PC-9 (cell line): ENCODE data around the gene TOX4. TPM values are rescaled to one million over a fixed set of nuclear protein-coding genes. Genes with fewer than 3 reads are reported as not detected.

Experiments
- BruUV-seq: library from RNA; stranded (reverse); fragments of 400-500 nt; replicated peaks from 2 replicates; lab custom pipeline; 2021; lab: Mats Ljungman, UMichigan
- CTCF ChIA-PET: fragments of 300-600 bp; sonication (Branson Sonifier 250); formaldehyde crosslinking; loops from one replicate; lab custom pipeline; 2022; ENCODE audit warnings: antibody characterized with exemption; lab: Charles Lee
- POLR2A ChIA-PET: fragments of 300-600 bp; sonication (Branson Sonifier 250); formaldehyde crosslinking; loops from one replicate; lab custom pipeline; 2022; ENCODE audit warnings: antibody characterized with exemption; ENCODE audit not compliant: unreplicated experiment; lab: Charles Lee
- DNase-seq, 2 experiments: peaks; one replicate each; pipeline versions ENCODE4 v3.0.0 to v3.0.0-alpha.2; 2015 to 2022; ENCODE audit warnings: mixed read lengths in 1 of 2
- H2AFZ ChIP-seq: fragments of 200-600 bp; sonication (generic); 2 replicates; pipeline ENCODE4 v1.8.1; 2017; ENCODE audit warnings: antibody characterized with exemption
- H3F3A ChIP-seq: fragments of 200-600 bp; sonication (generic); 2 replicates; pipeline ENCODE4 v1.8.1; 2017; ENCODE audit warnings: antibody characterized with exemption, mild to moderate bottlenecking, low read depth; ENCODE audit not compliant: insufficient read depth
- H3K27ac ChIP-seq: fragments of 200-600 bp; sonication (generic); 2 replicates; pipeline ENCODE4 v1.6.1; 2016; ENCODE audit warnings: mixed run types
- H3K27me3 ChIP-seq: fragments of 200-600 bp; sonication (generic); 2 replicates; pipeline ENCODE4 v1.6.1; 2016; ENCODE audit warnings: low read depth, mixed run types; ENCODE audit not compliant: insufficient read depth
- H3K36me3 ChIP-seq: fragments of 200-600 bp; sonication (generic); 2 replicates; pipeline ENCODE4 v1.6.1; 2016; ENCODE audit warnings: low read depth, mixed run types
- H3K4me1 ChIP-seq: fragments of 200-600 bp; sonication (generic); replicated peaks from 2 replicates; pipeline ENCODE4 v1.6.1; 2016; ENCODE audit warnings: mixed run types; ENCODE audit not compliant: insufficient read depth
- H3K4me2 ChIP-seq: fragments of 200-600 bp; sonication (generic); 2 replicates; pipeline ENCODE4 v1.6.1; 2017; ENCODE audit warnings: mixed run types
- H3K4me3 ChIP-seq: fragments of 200-600 bp; sonication (generic); 2 replicates; pipeline ENCODE4 v1.6.1; 2016; ENCODE audit warnings: mixed run types
- H3K79me2 ChIP-seq: fragments of 200-600 bp; sonication (generic); 2 replicates; pipeline ENCODE4 v1.6.1; 2017; ENCODE audit warnings: low read depth, mixed run types
- H3K9me2 ChIP-seq: fragments of 200-600 bp; sonication (generic); 2 replicates; pipeline ENCODE4 v1.8.1; 2017; ENCODE audit warnings: mild to moderate bottlenecking; ENCODE audit not compliant: insufficient read depth
- H3K9me3 ChIP-seq: fragments of 200-600 bp; sonication (generic); 2 replicates; pipeline ENCODE4 v1.8.1; 2016; ENCODE audit warnings: low read depth; ENCODE audit not compliant: insufficient read depth
- H4K20me1 ChIP-seq: fragments of 200-600 bp; sonication (generic); 2 replicates; pipeline ENCODE4 v1.8.1; 2017; ENCODE audit not compliant: insufficient read depth
- EZH2 ChIP-seq: fragments of 200-600 bp; sonication (generic); IDR thresholded peaks from 2 replicates; pipeline ENCODE4 v1.8.0; 2017; ENCODE audit warnings: antibody characterized with exemption, low read depth
- intact Hi-C: fragments of 100-400 bp; cut with micrococcal nuclease; formaldehyde crosslinking; loops from one replicate; pipeline ENCODE4 v1.10.0; 2022; ENCODE audit not compliant: unreplicated experiment
- total RNA-seq: library from RNA; stranded (reverse); gene quantifications from 2 replicates; pipeline ENCODE4 v1.2.3, GENCODE V29; 2021
- TF ChIP-seq, protein P1 (sequence below): fragments of 200-600 bp; sonication (generic); conservative IDR thresholded peaks from 2 replicates; pipeline ENCODE4 v1.6.1; 2017; ENCODE audit warnings: mixed run types, antibody characterized with exemption, mild to moderate bottlenecking, moderate library complexity

The TOX4 gene
- total RNA-seq, 1 experiment from 2014 or later, result 50.6 TPM

DNA sequence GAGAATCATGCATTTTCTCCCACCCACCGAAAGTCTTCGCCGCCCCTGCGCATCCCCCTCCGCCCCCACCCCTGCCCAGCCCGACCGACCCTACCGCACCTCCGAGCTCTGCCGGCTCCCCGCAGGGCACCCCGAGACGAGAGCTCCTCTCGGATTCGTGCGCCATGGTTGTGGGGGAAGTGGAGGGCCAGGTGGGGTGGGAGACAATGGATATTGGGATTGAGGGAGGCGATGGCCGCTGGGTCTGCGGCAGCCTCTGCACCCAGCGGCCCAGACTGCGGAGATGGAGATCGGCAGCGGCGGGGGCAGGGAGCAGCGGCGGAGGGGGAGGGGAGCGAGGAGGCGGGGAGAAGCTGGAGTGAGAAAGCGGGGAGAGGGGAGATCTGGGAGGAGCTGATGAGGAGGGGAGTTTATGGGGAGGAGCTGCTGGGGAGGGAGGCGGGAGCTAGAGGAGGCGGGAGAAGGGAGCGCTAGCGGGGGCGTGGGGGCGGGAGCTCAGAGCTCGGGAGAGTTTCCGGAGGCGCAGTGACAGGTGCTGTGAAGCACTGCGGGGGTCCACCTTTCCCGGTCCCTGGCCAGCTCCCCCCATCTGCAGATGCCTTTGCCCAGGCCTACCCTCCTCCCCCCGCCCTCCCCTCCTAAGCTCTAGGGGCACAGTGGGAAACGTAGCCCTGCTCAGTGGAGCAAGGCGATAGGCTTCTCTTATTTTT lies 49.1 kb downstream of the TOX4 start, which contains the start of gene SALL2:
Gene SALL2 (minus strand): TSS at position 385 of the 710 bp plus-strand sequence. CDS start 219 bp downstream, at position 166.
- ChIA-PET CTCF (interaction anchor here (0.5 to 0.7 kb wide), 2 partner anchors 49 to 832 kb away, joined by 3 to 6 read pairs; partner anchors contain the start of genes RAB2B and TOX4), POLR2A (interaction anchor here (0.6 to 0.9 kb wide), 8 partner anchors 9 to 1240 kb away, joined by 3 to 11 read pairs (median 4); partner anchors contain the start of gene METTL3)
- Histone ChIP-seq H3K4me2 (peak within 1 kb of the TSS; percentile 72), H3K27me3 (no peaks in the 10 kb centered on the region), H3K36me3 (no peaks in the 10 kb centered on the region), H3K9me2 (no peaks in the 10 kb centered on the region), H3K4me1 (peaks cover 21% of the 10 kb centered on the region), H3K9me3 (no peaks in the 10 kb centered on the region), H4K20me1 (no peaks in the 10 kb centered on the region), H2AFZ (peak within 1 kb of the TSS; percentile 75), H3F3A (peaks cover 14% of the 10 kb centered on the region; the same call in 1 of the 2 replicates), H3K79me2 (no peaks in the 10 kb centered on the region), H3K27ac (no peak within 1 kb of the TSS), H3K4me3 (peak within 1 kb of the TSS; percentile 57; the same call in 1 of the 2 replicates)
- TF ChIP-seq, protein P1, sequence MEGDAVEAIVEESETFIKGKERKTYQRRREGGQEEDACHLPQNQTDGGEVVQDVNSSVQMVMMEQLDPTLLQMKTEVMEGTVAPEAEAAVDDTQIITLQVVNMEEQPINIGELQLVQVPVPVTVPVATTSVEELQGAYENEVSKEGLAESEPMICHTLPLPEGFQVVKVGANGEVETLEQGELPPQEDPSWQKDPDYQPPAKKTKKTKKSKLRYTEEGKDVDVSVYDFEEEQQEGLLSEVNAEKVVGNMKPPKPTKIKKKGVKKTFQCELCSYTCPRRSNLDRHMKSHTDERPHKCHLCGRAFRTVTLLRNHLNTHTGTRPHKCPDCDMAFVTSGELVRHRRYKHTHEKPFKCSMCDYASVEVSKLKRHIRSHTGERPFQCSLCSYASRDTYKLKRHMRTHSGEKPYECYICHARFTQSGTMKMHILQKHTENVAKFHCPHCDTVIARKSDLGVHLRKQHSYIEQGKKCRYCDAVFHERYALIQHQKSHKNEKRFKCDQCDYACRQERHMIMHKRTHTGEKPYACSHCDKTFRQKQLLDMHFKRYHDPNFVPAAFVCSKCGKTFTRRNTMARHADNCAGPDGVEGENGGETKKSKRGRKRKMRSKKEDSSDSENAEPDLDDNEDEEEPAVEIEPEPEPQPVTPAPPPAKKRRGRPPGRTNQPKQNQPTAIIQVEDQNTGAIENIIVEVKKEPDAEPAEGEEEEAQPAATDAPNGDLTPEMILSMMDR, result no peak
- TF ChIP-seq EZH2, result no peak
- peak; percentile 35 to 61 for DNase-seq
- no TSS peak for BruUV-seq
- intact Hi-C loops, result no loop called here

DNA sequence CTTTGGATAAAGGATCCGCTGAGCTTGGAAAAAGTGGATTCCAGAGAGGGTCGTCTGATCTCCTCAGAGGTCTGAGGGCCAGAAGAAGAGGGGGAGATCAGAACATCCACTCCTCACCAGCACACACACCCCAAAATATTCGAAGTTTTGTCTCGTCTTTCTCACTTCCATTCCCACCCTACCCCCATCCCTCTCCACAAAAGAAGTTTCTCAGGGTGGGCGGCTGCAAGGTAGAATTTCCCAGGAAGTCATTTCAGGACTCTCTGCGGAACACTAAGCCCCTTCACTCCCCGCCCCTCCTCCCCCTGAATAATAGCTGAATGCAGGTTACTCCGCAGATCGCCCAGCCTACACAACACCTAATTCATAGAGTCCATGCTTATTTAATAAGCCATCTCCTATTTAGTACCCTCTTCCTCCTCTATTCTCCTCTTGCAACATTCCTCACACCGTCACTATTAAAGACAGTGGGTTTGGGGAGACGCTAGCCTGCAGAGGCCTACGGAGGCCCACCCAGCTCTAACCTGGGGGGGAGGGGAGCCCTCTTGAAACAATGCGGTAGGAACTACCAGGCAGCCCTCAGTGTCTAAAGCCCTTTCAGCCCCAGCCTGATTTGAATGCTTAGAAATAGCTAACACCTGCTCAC lies 49.8 kb downstream of the TOX4 start:
- Histone ChIP-seq H4K20me1 (no peaks in the 10 kb centered on the region), H3K4me2 (peak overlapping the region; percentile 72), H3K9me2 (no peaks in the 10 kb centered on the region), H3F3A (peaks cover 14% of the 10 kb centered on the region; the same call in 1 of the 2 replicates), H3K27ac (no peak overlapping the region), H3K9me3 (no peaks in the 10 kb centered on the region), H3K79me2 (no peaks in the 10 kb centered on the region), H3K4me1 (peaks cover 21% of the 10 kb centered on the region), H3K36me3 (no peaks in the 10 kb centered on the region), H2AFZ (0 out of 2 replicates have a peak overlapping the region, but pooled peaks have one; percentile 75), H3K4me3 (peak overlapping the region; percentile 57; the same call in 1 of the 2 replicates), H3K27me3 (no peaks in the 10 kb centered on the region)
- ChIA-PET CTCF (interaction anchor here (0.5 to 0.6 kb wide), 2 partner anchors 28 to 50 kb away, joined by 3 to 13 read pairs; partner anchors contain the start of genes RAB2B and TOX4), POLR2A (interaction anchor here (0.6 to 0.9 kb wide), 6 partner anchors 10 to 1239 kb away, joined by 3 to 11 read pairs (median 4); partner anchors contain the start of gene METTL3)
- intact Hi-C loops, result no loop called here
- BruUV-seq, result no TSS peak
- DNase-seq, result no peak
- TF ChIP-seq, protein P1, result no peak
- no peak for TF ChIP-seq EZH2

DNA sequence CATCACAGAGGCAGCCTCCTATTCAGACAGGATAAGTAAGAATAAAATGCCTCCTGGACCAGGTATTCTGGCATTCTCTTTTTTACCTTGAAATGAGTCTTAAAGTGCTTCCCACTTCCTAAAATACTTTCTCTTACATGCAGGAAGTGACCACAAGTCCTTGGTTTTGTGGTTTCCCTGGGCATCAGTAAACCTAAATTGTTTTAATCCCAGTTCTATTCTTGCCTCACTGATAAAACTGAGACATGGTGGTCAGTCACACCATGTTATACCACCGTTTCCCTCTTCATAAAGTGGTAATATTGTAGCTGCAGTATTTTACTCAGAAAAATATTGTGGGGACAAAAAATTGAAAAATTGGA lies 50.3 kb downstream of the TOX4 start:
- Histone ChIP-seq H3K4me2 (no peak overlapping the region), H3K79me2 (no peaks in the 10 kb centered on the region), H2AFZ (no peak overlapping the region), H3K9me2 (no peaks in the 10 kb centered on the region), H3K9me3 (no peaks in the 10 kb centered on the region), H3K36me3 (no peaks in the 10 kb centered on the region), H3K4me3 (no peak overlapping the region), H4K20me1 (no peaks in the 10 kb centered on the region), H3K27ac (no peak overlapping the region), H3K4me1 (peaks cover 21% of the 10 kb centered on the region), H3F3A (peaks cover 14% of the 10 kb centered on the region; the same call in 1 of the 2 replicates), H3K27me3 (no peaks in the 10 kb centered on the region)
- intact Hi-C loops, result no loop called here
- DNase-seq, result no peak
- TF ChIP-seq EZH2, result no peak
- TF ChIP-seq, protein P1, result no peak
- BruUV-seq, result no TSS peak
- ChIA-PET CTCF (interaction anchor here (0.6 kb wide), 1 partner anchor 27 kb away, joined by 13 read pairs; no protein-coding TSS in a partner anchor), POLR2A (no interaction called here)
